Endothelial cell of umbilical vein (primary cell): ENCODE data around the gene UGT1A5. TPM values are rescaled to one million over a fixed set of nuclear protein-coding genes. Genes with fewer than 3 reads are reported as not detected.

Source experiments
- BruUV-seq: library from RNA; stranded (reverse); fragments of 400-500 nt; replicated peaks from 2 replicates; lab custom pipeline; 2021; lab: Mats Ljungman, UMichigan
- CTCF ChIA-PET: fragments of 300-600, 350-600 bp; sonication (Branson Sonifier 250); formaldehyde crosslinking; loops from one replicate; lab custom pipeline; 2021; ENCODE audit warnings: antibody characterized with exemption, inconsistent platforms; lab: Charles Lee
- POLR2A ChIA-PET: fragments of 300-600, 350-600 bp; sonication (Branson Sonifier 250); formaldehyde crosslinking; loops from one replicate; lab custom pipeline; 2021; ENCODE audit warnings: antibody characterized with exemption, inconsistent platforms; lab: Charles Lee
- DNase-seq: peaks from one replicate; pipeline ENCODE4 v3.0.0-alpha.2; 2011; ENCODE audit warnings: low read depth, low spot score
- FAIRE-seq: peaks from 2 replicates; lab custom pipeline; 2011; peaks lifted over from hg19 to GRCh38; lab: Jason Lieb, UNC
- H2AFZ ChIP-seq: 2 replicates; pipeline ENCODE4 v1.6.0; 2012; ENCODE audit warnings: low read depth, low read length, control low read depth, inconsistent platforms
- H3K27ac ChIP-seq: 2 replicates; pipeline ENCODE4 v1.5.1; 2011; ENCODE audit warnings: low read depth, mild to moderate bottlenecking, control low read depth, low read length, moderate library complexity; ENCODE audit not compliant: insufficient read depth
- H3K27me3 ChIP-seq, 2 experiments: 2 replicates each; pipeline versions ENCODE4 v1.6.0 to v1.6.1; 2011; ENCODE audit warnings: low read length in 2 of 2, mixed read lengths in 1 of 2; ENCODE audit not compliant: control insufficient read depth in 2 of 2, insufficient read depth in 2 of 2
- H3K36me3 ChIP-seq, 2 experiments: 2 replicates in 1 of 2; 3 replicates in 1 of 2; pipeline ENCODE4 v1.5.1; 2011; ENCODE audit warnings: low read length in 2 of 2, mild to moderate bottlenecking in 1 of 2, moderate library complexity in 1 of 2; ENCODE audit not compliant: control insufficient read depth in 2 of 2, insufficient read depth in 2 of 2; ENCODE audit errors: extremely low read depth in 1 of 2
- H3K4me1 ChIP-seq: 3 replicates; pipeline ENCODE4 v1.5.1; 2011; ENCODE audit warnings: mild to moderate bottlenecking, low read length; ENCODE audit not compliant: control insufficient read depth, insufficient read depth; ENCODE audit errors: extremely low read depth
- H3K4me2 ChIP-seq: 2 replicates; pipeline ENCODE4 v1.6.1; 2011; ENCODE audit warnings: low read length, control low read depth, mixed read lengths; ENCODE audit not compliant: insufficient read depth
- H3K4me3 ChIP-seq, 3 experiments: fragments of 200-600 bp in 1 of 3; sonication (generic), shearing (Covaris generic) in 1 of 3; replicated peaks in 1 of 3; 2 replicates each; pipeline ENCODE4 v1.5.1; 2011 to 2016; ENCODE audit warnings: control low read depth in 3 of 3, low read length in 3 of 3, mild to moderate bottlenecking in 2 of 3, inconsistent platforms in 1 of 3, low read depth in 1 of 3, moderate library complexity in 1 of 3; ENCODE audit not compliant: insufficient read depth in 1 of 3
- H3K79me2 ChIP-seq: 2 replicates; pipeline ENCODE4 v1.6.0; 2012; ENCODE audit warnings: low read length, inconsistent platforms; ENCODE audit not compliant: control insufficient read depth, insufficient read depth
- H3K9ac ChIP-seq: replicated peaks from 2 replicates; pipeline ENCODE3; 2011; ENCODE audit warnings: low read length, control low read depth; ENCODE audit not compliant: insufficient read depth; ENCODE audit errors: extremely low read depth
- H3K9me1 ChIP-seq: replicated peaks from 3 replicates; pipeline ENCODE4 v1.6.0; 2011; ENCODE audit warnings: mild to moderate bottlenecking, low read length; ENCODE audit not compliant: control insufficient read depth, insufficient read depth; ENCODE audit errors: extremely low read depth
- H3K9me3 ChIP-seq: replicated peaks from 2 replicates; pipeline ENCODE4 v1.5.1; 2012; ENCODE audit warnings: low read length, inconsistent platforms; ENCODE audit not compliant: control insufficient read depth, insufficient read depth
- H4K20me1 ChIP-seq: replicated peaks from 2 replicates; pipeline ENCODE3; 2011; ENCODE audit warnings: mild to moderate bottlenecking, low read length; ENCODE audit not compliant: control insufficient read depth, insufficient read depth; ENCODE audit errors: extremely low read depth
- EZH2 ChIP-seq: IDR thresholded peaks from 2 replicates; pipeline ENCODE4 v1.6.1; 2012; ENCODE audit warnings: borderline replicate concordance, low read depth, mild to moderate bottlenecking, moderate library complexity, low read length, inconsistent platforms; ENCODE audit not compliant: severe bottlenecking
- FOS ChIP-seq: IDR thresholded peaks from 2 replicates; pipeline ENCODE4 v1.6.1; 2011; ENCODE audit warnings: mild to moderate bottlenecking, low read length, moderate library complexity, borderline replicate concordance; ENCODE audit not compliant: insufficient read depth
- GATA2 ChIP-seq: IDR thresholded peaks from 2 replicates; pipeline ENCODE4 v1.7.0; 2011; ENCODE audit warnings: low read depth, mild to moderate bottlenecking, moderate library complexity, mixed read lengths, low read length; ENCODE audit not compliant: insufficient read length, insufficient read depth
- JUN ChIP-seq: IDR thresholded peaks from 2 replicates; pipeline ENCODE4 v1.6.1; 2011; ENCODE audit warnings: borderline replicate concordance, low read depth; ENCODE audit not compliant: insufficient read length, insufficient read depth
- MYC ChIP-seq: IDR thresholded peaks from one replicate; pipeline ENCODE4 v1.6.1; 2011; ENCODE audit warnings: mild to moderate bottlenecking, low read depth, low read length
- POLR2A ChIP-seq: IDR thresholded peaks from 2 replicates; pipeline ENCODE4 v1.6.1; 2012; ENCODE audit warnings: low read depth, mild to moderate bottlenecking, control low read depth, low read length
- POLR2AphosphoS5 ChIP-seq: IDR thresholded peaks from 2 replicates; pipeline ENCODE4 v1.6.1; 2012; ENCODE audit warnings: low read depth, mild to moderate bottlenecking, control low read depth, low read length, moderate library complexity; ENCODE audit not compliant: insufficient read depth
- dilution Hi-C: fragments of 300-500 bp; cut with MboI; formaldehyde crosslinking; loops from one replicate; pipeline ENCODE4 v1.15.0; 2019; ENCODE audit warnings: low sequenced_read_pairs; ENCODE audit not compliant: extremely low pct_ligation_motif_present
- intact Hi-C: fragments of 100-400 bp; cut with micrococcal nuclease; formaldehyde crosslinking; loops from one replicate; pipeline ENCODE4 v1.10.0; 2022
- polyA plus RNA-seq, 4 experiments: library from polyadenylated mRNA; depleted of rRNA in 3 of 4; stranded (reverse) in 3 of 4; unstranded in 1 of 4; fragments of >200 nt; gene quantifications; 2 replicates each; pipeline versions ENCODE4 v1.2.1 to v1.2.3, GENCODE V29; 2011 to 2012; ENCODE audit warnings: missing spikeins in 1 of 4
- total RNA-seq: library from RNA; stranded (reverse); gene quantifications from 2 replicates; pipeline ENCODE4 v1.2.3, GENCODE V29; 2021
- TF ChIP-seq, protein P1 (sequence below), 2 donors: IDR thresholded peaks; 1 replicate in 1 of 2; 2 replicates in 1 of 2; pipeline ENCODE4 v1.5.1; 2011; ENCODE audit warnings: low read length in 2 of 2, mild to moderate bottlenecking in 2 of 2, moderate library complexity in 2 of 2, control low read depth in 1 of 2, inconsistent platforms in 1 of 2, low read depth in 1 of 2; ENCODE audit not compliant: insufficient read depth in 1 of 2; ENCODE audit errors: extremely low read depth in 1 of 2
- TF ChIP-seq, protein P2 (sequence below): IDR thresholded peaks from 2 replicates; pipeline ENCODE4 v1.6.1; 2011; ENCODE audit not compliant: insufficient read depth, insufficient read length

Gene UGT1A5
- total and polyA plus RNA-seq, 2 donors (not counting 3 experiments of a cell fraction or from before 2014, with no cell fraction given): not detected

DNA sequence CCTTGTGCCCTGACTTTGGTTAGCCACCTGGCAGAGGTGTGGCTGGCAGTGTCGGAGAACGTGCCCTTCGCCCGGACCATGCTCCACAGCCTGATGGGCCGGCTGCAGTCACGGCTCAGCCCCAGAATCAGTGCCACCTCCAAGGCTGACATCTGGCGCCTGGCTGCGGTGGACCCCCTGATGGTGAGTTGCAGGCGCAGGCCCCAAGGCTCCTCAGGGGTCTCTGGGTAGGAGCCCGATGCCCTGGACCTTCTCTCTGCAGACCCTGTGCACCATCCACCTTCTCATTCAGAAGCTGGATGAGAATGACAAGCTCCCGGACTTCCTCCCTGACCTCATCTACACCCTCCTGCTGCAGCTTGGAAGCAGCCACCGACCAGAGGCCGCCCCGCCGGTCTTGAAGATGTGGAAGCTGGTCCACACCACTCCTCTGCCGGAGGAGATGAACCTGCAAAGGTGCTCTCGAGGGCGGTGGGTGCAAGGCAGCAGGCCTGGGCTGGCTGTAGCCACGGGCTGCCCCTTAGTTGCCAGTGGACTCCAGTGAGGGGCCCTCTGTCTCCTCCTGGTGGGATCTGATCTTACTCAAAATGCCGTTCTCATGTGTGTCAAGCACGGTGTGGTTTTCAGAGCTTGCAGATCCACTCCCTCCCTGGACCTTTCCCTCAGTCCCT is 109.5 kb downstream of the UGT1A5 start:
- no TSS peak for BruUV-seq
- dilution Hi-C loops: no loop called here
- intact Hi-C loops: no loop called here
- Histone ChIP-seq H3K79me2 (no peaks in the 10 kb centered on the region), H3K27ac (no peak overlapping the region), H3K4me3 (no peak overlapping the region), H3K27me3 (no peaks in the 10 kb centered on the region), H2AFZ (no peak overlapping the region), H3K9ac (no peak overlapping the region), H4K20me1 (no peaks in the 10 kb centered on the region), H3K4me1 (no peaks in the 10 kb centered on the region), H3K9me1 (no peaks in the 10 kb centered on the region), H3K9me3 (no peaks in the 10 kb centered on the region), H3K4me2 (no peak overlapping the region), H3K36me3 (no peaks in the 10 kb centered on the region)
- DNase-seq (no peak), FAIRE-seq (no peak)
- ChIA-PET POLR2A (no interaction called here), CTCF (no interaction called here)
- TF ChIP-seq POLR2A: no peak
- TF ChIP-seq MYC: no peak
- no peak for TF ChIP-seq JUN
- TF ChIP-seq EZH2: no peak
- TF ChIP-seq GATA2: no peak
- TF ChIP-seq, protein P1, sequence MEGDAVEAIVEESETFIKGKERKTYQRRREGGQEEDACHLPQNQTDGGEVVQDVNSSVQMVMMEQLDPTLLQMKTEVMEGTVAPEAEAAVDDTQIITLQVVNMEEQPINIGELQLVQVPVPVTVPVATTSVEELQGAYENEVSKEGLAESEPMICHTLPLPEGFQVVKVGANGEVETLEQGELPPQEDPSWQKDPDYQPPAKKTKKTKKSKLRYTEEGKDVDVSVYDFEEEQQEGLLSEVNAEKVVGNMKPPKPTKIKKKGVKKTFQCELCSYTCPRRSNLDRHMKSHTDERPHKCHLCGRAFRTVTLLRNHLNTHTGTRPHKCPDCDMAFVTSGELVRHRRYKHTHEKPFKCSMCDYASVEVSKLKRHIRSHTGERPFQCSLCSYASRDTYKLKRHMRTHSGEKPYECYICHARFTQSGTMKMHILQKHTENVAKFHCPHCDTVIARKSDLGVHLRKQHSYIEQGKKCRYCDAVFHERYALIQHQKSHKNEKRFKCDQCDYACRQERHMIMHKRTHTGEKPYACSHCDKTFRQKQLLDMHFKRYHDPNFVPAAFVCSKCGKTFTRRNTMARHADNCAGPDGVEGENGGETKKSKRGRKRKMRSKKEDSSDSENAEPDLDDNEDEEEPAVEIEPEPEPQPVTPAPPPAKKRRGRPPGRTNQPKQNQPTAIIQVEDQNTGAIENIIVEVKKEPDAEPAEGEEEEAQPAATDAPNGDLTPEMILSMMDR (IDR thresholded peaks at IDR 0.05; ENCODE audit: extremely low read depth in 1 of 2, insufficient read depth in 1 of 2, low read depth in 1 of 2, low read length in 2 of 2): no peak
- no peak for TF ChIP-seq POLR2AphosphoS5
- no peak for TF ChIP-seq FOS
- TF ChIP-seq, protein P2, sequence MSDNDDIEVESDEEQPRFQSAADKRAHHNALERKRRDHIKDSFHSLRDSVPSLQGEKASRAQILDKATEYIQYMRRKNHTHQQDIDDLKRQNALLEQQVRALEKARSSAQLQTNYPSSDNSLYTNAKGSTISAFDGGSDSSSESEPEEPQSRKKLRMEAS: no peak

Other genes starting within 250 kb of the UGT1A5 start
- 32.5 and 36.5 TPM in 2 replicates for gene USP40, start 146.1 kb upstream of the UGT1A5 start, total RNA-seq
- 32.2 and 36.1 TPM in 2 replicates for gene USP40, start 146.1 kb upstream of the UGT1A5 start, polyA plus RNA-seq
- not detected in 2 replicates for gene UGT1A8, start 95.3 kb upstream of the UGT1A5 start, total RNA-seq
- not detected in 2 replicates for gene UGT1A8, start 95.3 kb upstream of the UGT1A5 start, polyA plus RNA-seq
- gene UGT1A10, start 76.5 kb upstream of the UGT1A5 start, total RNA-seq: not detected in 2 replicates
- gene UGT1A10, start 76.5 kb upstream of the UGT1A5 start, polyA plus RNA-seq: not detected in 2 replicates
- gene UGT1A9, start 41.0 kb upstream of the UGT1A5 start, total RNA-seq: not detected in 2 replicates
- not detected in 2 replicates for gene UGT1A9, start 41.0 kb upstream of the UGT1A5 start, polyA plus RNA-seq
- not detected in 2 replicates for gene UGT1A7, start 31.0 kb upstream of the UGT1A5 start, total RNA-seq
- gene UGT1A7, start 31.0 kb upstream of the UGT1A5 start, polyA plus RNA-seq: not detected in 2 replicates
- gene UGT1A6, start 20.0 kb upstream of the UGT1A5 start, total RNA-seq: not detected in 2 replicates
- gene UGT1A6, start 20.0 kb upstream of the UGT1A5 start, polyA plus RNA-seq: not detected in 2 replicates
- gene UGT1A4, start 5.8 kb downstream of the UGT1A5 start, total RNA-seq: not detected in 2 replicates
- not detected in 2 replicates for gene UGT1A4, start 5.8 kb downstream of the UGT1A5 start, polyA plus RNA-seq
- not detected in 2 replicates for gene UGT1A3, start 16.1 kb downstream of the UGT1A5 start, total RNA-seq
- gene UGT1A3, start 16.1 kb downstream of the UGT1A5 start, polyA plus RNA-seq: not detected in 2 replicates
- gene UGT1A1, start 47.4 kb downstream of the UGT1A5 start, total RNA-seq: not detected in 2 replicates
- gene UGT1A1, start 47.4 kb downstream of the UGT1A5 start, polyA plus RNA-seq: not detected in 2 replicates
- not detected in 2 replicates for gene MROH2A, start 65.4 kb downstream of the UGT1A5 start, total RNA-seq
- gene MROH2A, start 65.4 kb downstream of the UGT1A5 start, polyA plus RNA-seq: not detected in 2 replicates
- gene HJURP, start 141.6 kb downstream of the UGT1A5 start, total RNA-seq: 42.4 and 60.9 TPM in 2 replicates
- gene HJURP, start 141.6 kb downstream of the UGT1A5 start, polyA plus RNA-seq: 34.4 and 38.5 TPM in 2 replicates
- gene TRPM8, start 204.5 kb downstream of the UGT1A5 start, total RNA-seq: not detected in 2 replicates
- gene TRPM8, start 204.5 kb downstream of the UGT1A5 start, polyA plus RNA-seq: not detected in 2 replicates